HL-60 (cell line): ENCODE measurements around the gene GGPS1.

ENCODE experiments used
- DNase-seq, 2 experiments: peaks; one replicate each; pipeline ENCODE4 v3.0.0-alpha.2; 2010 to 2020; ENCODE audit warnings: low read depth in 1 of 2, low spot score in 1 of 2
- H3K27ac ChIP-seq: fragments of 250-450 bp; sonication (Bioruptor Pico); replicated peaks from 2 replicates; pipeline ENCODE4 v1.5.1; 2020; ENCODE audit warnings: mild to moderate bottlenecking, moderate library complexity
- H3K27me3 ChIP-seq: fragments of 250-450 bp; sonication (Bioruptor Pico); 2 replicates; pipeline ENCODE4 v1.5.1; 2021; ENCODE audit warnings: mild to moderate bottlenecking, moderate library complexity; ENCODE audit not compliant: insufficient read depth, poor library complexity, severe bottlenecking
- H3K4me3 ChIP-seq: replicated peaks from 2 replicates; pipeline ENCODE4 v1.5.1; 2011; ENCODE audit warnings: mild to moderate bottlenecking, control low read depth, low read length; ENCODE audit not compliant: insufficient read depth
- GABPA ChIP-seq: IDR thresholded peaks from 2 replicates; pipeline ENCODE4 v1.6.1; 2012; ENCODE audit warnings: low read depth
- POLR2AphosphoS5 ChIP-seq: IDR thresholded peaks from 2 replicates; pipeline ENCODE4 v1.6.1; 2012; ENCODE audit warnings: low read depth
- SPI1 ChIP-seq: IDR thresholded peaks from 2 replicates; pipeline ENCODE4 v1.6.1; 2012; ENCODE audit warnings: low read depth, mild to moderate bottlenecking, borderline replicate concordance
- TF ChIP-seq, protein P1 (sequence below): IDR thresholded peaks from 2 replicates; pipeline ENCODE4 v1.6.1; 2012; ENCODE audit warnings: low read depth; ENCODE audit not compliant: insufficient replicate concordance
- TF ChIP-seq, protein P2 (sequence below): IDR thresholded peaks from one replicate; pipeline ENCODE4 v1.5.1; 2011; ENCODE audit warnings: low read length, control low read depth, inconsistent platforms; ENCODE audit not compliant: insufficient read depth

The GGPS1 gene

DNA sequence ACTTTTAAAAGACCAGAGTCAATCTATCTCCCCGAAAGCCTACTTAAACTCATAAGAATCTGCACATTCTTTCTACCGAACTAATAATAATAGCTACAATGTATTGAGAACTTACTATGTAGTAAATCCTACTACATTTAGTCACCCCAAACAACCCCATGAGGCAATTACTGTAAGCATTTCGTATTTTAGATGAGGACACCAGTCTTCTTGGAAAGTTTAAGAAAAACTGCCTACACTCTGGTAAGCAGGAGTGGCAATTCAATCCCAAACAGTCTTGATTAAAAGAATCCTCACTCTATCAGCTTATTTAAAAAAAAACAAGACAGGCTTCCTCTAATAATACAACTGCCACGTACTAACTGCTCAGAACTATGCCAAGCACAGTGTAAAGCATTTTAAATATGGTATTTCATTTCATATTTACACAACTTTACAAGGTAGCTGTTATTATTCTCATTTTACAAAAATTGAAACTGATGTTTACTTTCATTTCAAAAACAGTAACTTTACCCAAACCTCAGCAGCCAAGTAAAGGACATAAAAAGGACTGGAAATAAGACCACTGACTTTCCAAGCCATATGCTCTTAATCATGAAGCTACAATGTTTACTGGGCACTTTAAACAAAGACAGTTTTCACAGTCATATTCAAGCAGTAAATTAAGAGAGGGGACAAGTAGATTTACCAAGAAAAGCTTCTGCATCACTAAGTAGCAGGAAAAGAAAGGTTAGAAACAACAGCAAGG, 14.3 kb upstream of the GGPS1 start:
- DNase-seq, result no peak
- Histone ChIP-seq H3K4me3 (no peak overlapping the region), H3K27ac (no peak overlapping the region), H3K27me3 (no peaks in the 10 kb centered on the region)
- TF ChIP-seq, protein P1, sequence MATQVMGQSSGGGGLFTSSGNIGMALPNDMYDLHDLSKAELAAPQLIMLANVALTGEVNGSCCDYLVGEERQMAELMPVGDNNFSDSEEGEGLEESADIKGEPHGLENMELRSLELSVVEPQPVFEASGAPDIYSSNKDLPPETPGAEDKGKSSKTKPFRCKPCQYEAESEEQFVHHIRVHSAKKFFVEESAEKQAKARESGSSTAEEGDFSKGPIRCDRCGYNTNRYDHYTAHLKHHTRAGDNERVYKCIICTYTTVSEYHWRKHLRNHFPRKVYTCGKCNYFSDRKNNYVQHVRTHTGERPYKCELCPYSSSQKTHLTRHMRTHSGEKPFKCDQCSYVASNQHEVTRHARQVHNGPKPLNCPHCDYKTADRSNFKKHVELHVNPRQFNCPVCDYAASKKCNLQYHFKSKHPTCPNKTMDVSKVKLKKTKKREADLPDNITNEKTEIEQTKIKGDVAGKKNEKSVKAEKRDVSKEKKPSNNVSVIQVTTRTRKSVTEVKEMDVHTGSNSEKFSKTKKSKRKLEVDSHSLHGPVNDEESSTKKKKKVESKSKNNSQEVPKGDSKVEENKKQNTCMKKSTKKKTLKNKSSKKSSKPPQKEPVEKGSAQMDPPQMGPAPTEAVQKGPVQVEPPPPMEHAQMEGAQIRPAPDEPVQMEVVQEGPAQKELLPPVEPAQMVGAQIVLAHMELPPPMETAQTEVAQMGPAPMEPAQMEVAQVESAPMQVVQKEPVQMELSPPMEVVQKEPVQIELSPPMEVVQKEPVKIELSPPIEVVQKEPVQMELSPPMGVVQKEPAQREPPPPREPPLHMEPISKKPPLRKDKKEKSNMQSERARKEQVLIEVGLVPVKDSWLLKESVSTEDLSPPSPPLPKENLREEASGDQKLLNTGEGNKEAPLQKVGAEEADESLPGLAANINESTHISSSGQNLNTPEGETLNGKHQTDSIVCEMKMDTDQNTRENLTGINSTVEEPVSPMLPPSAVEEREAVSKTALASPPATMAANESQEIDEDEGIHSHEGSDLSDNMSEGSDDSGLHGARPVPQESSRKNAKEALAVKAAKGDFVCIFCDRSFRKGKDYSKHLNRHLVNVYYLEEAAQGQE, result no peak
- TF ChIP-seq, protein P2, sequence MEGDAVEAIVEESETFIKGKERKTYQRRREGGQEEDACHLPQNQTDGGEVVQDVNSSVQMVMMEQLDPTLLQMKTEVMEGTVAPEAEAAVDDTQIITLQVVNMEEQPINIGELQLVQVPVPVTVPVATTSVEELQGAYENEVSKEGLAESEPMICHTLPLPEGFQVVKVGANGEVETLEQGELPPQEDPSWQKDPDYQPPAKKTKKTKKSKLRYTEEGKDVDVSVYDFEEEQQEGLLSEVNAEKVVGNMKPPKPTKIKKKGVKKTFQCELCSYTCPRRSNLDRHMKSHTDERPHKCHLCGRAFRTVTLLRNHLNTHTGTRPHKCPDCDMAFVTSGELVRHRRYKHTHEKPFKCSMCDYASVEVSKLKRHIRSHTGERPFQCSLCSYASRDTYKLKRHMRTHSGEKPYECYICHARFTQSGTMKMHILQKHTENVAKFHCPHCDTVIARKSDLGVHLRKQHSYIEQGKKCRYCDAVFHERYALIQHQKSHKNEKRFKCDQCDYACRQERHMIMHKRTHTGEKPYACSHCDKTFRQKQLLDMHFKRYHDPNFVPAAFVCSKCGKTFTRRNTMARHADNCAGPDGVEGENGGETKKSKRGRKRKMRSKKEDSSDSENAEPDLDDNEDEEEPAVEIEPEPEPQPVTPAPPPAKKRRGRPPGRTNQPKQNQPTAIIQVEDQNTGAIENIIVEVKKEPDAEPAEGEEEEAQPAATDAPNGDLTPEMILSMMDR, result no peak
- no peak for TF ChIP-seq SPI1
- TF ChIP-seq POLR2AphosphoS5, result no peak
- no peak for TF ChIP-seq GABPA

DNA sequence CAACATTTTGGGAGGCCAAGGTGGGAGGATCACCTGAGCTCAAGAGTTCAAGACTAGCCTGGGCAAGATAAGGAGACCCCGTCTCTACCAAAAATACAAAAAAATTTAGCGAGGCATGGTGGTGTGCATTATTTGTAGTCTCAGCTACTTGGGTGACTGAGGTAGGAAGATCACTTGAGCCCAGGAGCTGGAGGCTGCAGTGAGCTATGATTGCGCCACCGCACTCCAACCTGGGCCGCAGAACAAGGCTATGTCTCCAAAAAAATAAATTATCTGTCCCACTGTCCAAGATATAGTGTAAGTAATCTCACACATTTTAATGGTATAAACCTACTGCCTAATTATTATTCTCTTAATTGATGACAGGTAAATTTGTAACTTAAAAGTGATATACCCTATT, 13.2 kb upstream of the GGPS1 start:
- Histone ChIP-seq H3K27me3 (no peaks in the 10 kb centered on the region), H3K4me3 (no peak overlapping the region), H3K27ac (no peak overlapping the region)
- TF ChIP-seq POLR2AphosphoS5 (no peak), GABPA (no peak), SPI1 (no peak)
- TF ChIP-seq, protein P2, result no peak
- TF ChIP-seq, protein P1, result no peak
- no peak for DNase-seq

DNA sequence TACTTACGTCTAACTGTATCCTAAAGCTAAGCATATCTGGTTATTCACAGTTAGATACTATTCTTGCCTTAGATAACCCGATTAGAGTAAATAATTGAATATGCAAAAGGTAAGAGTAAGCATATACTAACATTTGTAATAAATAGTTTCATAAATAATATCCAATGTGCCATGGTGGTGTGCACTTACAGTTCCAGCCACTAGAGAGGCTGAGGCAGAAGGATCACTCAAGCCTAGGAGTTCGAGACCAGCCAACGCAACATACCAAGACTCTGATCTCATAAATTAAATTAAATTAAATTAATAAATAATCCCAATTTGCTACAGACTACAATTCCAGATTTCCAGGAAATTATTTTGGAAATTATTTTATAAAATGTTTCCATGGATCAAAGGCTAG, 12.6 kb upstream of the GGPS1 start:
- no peak for DNase-seq
- Histone ChIP-seq H3K27ac (no peak overlapping the region), H3K27me3 (no peaks in the 10 kb centered on the region), H3K4me3 (no peak overlapping the region)
- TF ChIP-seq POLR2AphosphoS5 (no peak), SPI1 (no peak), GABPA (no peak)
- TF ChIP-seq, protein P1, result no peak
- TF ChIP-seq, protein P2, result no peak
